HG02763 (cell line): ENCODE measurements around the gene KRTAP12-4.
"Not testable (repeated sequence)": the region's sequence is repeated elsewhere in the genome, so short reads cannot be mapped to it uniquely, and the experiment has no call there.

Experiments
- ATAC-seq: cut with Tn5 transposase; IDR thresholded peaks from one replicate; pipeline ENCODE4 v1.9.1; 2021; ENCODE audit warnings: mild to moderate bottlenecking, moderate library complexity; ENCODE audit not compliant: unreplicated experiment

The KRTAP12-4 gene

GRCh38 chr21:44657635-44658540 lies 3.4 kb upstream of the KRTAP12-4 start, which contains the start of gene KRTAP12-3:
Gene KRTAP12-3 (plus strand): TSS chr21:44657932. CDS start chr21:44657980, 48 bp downstream.
- no peak for ATAC-seq

DNA sequence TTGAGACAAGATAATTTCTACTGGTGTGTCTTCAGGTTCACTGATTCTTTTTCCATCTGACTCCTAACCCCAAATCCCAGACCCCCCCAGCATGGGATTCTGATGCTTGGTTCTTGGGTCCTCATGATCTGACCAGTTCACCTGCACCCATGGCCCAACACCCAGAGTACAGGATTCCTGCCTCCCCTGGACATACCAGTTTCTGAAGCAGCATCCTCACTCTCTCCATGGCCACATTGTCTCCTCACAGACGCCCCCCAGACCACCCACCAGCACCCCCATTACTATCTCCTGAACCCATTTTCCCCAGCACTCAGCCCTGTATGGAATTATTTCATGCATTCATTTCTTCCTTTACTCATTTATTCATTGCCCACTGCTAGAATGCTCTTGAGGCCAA lies 2.4 kb upstream of the KRTAP12-4 start:
- no peak for ATAC-seq

DNA sequence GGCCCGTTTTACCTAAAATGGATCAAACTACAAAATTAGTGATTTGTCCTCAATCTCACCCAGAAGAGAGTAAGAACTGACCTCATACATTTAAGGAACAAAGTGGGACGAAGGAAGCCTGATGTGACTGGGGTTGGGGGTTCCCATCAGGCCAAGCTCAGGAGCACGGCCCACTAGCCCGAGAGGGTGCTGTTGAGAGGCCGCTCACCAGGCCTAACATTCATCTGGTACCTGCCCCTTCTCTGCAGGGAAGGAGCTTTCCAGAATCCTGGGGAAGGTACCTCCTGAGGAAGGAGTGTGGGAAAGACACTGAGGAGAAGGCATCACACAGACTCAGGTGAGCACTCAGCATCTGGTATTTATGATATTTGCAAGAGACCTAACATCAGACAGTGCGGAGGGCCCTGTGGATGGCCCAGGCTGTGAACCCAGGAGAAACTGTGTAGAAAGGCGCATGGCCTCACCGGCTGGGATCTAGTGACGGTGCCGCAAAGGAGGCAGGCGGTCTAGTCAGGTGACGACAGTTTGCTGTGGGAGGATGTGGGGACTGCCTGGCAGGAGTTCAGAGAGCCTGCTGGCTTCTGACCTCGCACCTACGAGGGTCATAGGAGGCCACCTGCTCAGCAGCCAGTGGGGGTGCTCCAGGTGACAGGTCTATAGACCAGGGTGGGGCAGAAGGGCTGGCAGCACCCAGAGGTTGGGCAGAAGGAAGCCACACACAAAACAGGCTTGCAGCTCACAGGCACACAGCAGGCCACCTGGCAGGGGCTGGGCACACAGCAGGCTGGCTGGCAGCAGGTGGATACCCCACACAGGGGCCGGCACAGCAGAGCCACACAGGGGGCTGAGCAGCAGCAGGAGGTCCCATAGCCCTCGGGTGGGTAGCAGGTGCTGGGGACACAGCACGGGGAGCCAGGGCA lies 543 bp downstream of the KRTAP12-4 start:
- no peak for ATAC-seq

GRCh38 chr21:44653123-44653522 lies 1.3 kb downstream of the KRTAP12-4 start:
- ATAC-seq: no peak

DNA sequence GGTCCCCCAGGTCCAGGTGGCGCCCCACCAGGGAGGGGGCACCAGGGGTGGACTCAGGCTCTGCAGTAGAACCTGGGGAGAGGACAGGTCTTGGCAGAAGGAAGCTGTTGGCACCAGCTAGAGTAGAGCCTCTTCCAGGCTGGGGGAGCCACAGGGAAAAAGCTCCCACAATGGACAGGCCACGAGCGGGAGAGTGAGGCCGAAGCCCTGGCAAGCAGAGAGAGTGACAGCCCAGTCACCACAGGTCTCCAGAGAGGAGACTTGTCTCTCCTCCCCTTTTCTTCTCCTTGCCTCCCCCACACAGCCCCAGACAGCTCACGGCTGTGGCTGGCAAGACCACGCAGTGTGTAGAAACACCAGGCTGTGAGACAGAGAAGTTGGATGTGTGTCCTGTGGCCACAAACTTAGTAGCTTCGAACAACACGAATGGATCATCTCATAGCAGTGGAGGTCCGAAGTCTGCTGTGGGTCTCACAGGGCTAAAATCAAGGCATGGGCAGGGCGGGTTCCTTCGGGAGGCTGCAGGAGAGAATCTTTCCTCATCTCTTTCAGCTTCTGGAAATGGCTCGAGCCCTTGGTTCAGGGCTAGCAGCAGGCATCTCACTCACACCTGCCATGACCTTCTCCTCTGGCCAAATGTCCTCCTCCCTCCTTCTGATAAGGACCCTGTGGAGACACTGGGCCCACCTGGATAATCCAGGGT lies 3.3 kb downstream of the KRTAP12-4 start:
- ATAC-seq: no peak

DNA sequence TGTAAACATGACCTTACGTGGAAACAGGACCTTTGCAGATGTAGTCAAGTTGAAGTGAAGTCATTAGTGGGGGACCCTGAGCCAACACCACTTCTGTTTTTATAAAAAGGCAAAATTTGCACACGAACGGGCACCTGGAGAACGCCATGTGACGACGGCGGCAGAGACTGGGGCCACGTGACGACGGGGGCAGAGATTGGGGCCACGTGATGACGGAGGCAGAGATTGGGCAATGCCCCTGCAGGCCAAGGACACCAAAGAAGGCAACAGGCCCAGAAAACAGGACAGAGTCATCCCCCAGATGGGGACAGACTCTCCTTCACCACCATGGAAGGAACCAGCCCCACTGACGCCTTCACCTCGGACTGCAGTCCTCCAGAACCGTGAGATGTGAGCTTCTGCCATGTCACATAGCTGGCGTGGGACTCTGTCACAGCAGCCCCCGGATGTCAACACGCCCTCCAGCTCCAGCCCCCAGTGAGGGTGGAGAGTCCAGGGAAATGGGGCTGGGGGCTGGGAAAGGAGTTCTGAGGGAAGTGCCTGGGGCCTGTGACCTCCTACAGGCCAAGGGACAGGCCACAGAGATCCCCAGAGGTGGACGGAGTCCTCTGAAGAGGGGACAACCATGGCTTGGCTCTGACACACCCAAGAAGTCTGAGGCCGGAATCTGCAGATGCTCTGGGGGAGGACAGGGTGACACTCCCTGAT lies 4.0 kb downstream of the KRTAP12-4 start:
- ATAC-seq: no peak

DNA sequence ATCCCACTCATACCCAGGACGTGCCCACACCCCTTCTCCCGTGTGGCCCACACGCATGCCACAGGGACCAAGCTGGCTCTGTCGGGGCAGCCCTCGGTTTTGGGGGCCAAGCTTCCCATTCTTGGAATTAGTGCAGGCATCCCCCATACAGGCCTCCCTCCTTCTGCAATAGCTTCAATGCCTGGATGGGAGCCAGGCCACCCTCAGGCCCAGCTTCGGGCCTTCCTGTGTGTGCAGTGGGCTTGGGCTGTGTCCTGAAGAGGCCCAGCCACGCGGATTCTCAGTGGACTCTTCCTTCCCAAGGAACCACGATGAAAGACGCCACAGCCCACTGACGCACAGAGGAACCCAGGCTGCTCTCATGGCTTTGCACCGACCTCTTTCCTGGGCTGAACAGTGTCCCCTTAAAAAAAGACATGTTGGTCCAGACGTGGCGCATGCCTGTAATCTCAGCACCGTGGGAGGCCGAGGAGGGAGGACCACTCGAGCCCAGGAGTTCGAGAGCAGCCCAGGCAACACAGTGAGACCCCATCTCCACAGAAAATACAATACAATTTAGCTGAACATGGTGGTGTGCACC lies 4.8 kb downstream of the KRTAP12-4 start:
- no peak for ATAC-seq

DNA sequence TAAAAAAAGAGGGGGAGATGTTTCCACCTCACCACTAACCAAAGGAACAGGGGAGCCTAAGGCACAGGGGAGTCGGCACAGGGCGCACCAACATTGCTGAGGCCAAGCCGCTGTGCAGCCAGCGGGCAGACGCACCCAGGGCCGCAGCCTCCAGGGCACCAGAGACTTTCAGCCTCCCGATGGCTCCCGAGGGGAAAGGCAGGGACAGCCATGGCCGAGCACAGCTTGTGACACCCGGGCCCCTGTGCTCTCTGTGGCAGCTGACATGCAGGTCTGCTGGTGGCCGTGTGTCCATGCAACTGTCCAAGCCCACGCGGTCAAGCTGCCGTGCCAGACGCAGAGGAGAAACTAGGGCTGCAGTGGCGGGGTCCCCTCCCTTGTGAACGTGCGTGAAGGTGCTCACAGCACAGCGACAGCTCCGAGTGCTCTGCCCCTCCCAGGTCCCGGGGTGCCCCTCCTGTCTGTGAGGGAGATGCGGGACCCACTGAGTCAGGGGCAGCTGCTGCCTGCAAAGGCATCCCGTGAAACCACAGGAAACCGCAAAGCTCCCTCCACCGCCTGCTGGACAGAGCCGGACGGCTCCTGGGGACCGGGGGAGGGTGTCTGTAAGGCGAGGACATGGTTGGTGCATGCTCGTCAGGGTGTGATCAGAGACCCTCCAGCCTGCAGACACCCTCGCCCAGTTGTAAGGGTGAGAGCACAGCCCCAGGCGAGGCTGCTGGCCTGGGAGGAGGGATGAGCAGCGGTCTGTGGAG lies 5.7 kb downstream of the KRTAP12-4 start:
- no peak for ATAC-seq

DNA sequence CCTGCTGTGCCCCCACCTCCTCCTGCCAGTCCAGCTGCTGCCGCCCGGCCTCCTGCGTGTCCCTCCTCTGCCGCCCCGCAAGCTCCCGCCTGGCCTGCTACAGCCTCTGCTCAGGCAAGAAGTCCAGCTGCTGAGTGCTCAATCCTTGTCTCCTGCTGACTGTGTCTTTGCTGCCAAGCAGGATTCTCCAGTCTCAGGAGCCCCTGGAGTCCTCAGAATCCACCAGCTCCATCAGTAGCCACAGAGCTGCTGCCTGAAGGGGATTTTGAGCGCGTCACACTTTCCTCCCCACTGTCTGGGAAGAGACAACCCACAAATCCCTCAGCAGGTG lies 7.3 kb downstream of the KRTAP12-4 start:
- no peak for ATAC-seq

DNA sequence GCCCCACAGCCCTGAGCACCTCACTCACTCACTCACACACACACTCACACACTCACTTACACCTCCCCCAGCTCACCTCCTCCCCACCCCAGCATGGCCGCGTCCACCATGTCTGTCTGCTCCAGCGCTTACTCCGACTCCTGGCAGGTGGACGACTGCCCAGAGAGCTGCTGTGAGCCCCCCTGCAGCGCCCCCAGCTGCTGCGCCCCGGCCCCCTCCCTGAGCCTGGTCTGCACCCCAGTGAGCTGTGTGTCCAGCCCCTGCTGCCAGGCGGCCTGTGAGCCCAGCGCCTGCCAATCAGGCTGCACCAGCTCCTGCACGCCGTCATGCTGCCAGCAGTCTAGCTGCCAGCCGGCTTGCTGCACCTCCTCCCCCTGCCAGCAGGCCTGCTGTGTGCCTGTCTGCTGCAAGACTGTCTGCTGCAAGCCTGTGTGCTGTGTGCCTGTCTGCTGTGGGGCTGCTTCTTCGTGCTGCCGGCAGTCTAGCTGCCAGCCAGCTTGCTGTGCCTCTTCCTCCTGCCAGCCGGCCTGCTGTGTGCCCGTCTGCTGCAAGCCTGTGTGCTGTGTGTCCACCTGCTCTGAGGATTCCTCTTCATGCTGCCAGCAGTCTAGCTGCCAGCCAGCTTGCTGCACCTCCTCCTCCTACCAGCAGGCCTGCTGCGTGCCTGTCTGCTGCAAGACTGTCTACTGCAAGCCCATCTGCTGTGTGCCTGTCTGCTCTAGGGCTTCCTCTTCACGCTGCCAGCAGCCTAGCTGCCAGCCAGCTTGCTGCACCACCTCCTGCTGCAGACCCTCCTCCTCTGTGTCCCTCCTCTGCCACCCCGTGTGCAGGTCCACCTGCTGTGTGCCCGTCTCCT lies 7.9 kb downstream of the KRTAP12-4 start, which contains the start of gene KRTAP10-11:
Gene KRTAP10-11, plus strand, starts transcription at position 49 of the 856 bp plus-strand sequence. Its CDS starts 45 bp downstream, at position 94.
- not testable (repeated sequence) for ATAC-seq

DNA sequence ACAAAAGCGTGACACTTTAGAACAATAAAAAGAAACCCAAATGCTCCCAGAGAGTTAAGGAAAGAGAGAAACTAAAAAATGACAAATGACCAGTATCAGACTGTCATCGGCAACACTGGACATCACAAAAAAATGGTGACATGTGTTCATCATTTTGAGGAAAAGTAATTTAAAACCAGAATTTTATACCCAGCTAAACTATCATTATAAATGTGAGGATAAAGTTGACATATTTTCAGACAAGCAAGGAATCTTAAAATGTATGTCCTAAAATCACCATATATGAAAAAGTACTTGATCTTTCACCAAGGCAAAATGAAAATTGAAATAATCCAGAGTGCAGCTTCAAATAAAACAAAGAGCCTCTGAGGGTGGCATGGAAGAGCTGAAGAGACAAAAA lies 9.6 kb downstream of the KRTAP12-4 start:
- no peak for ATAC-seq

- ATAC-seq: no peak
Measured at GRCh38 chr21:44643741-44644310, 10.6 kb downstream of the KRTAP12-4 start.

- no peak for ATAC-seq
Measured at GRCh38 chr21:44640761-44641160, 13.7 kb downstream of the KRTAP12-4 start.

DNA sequence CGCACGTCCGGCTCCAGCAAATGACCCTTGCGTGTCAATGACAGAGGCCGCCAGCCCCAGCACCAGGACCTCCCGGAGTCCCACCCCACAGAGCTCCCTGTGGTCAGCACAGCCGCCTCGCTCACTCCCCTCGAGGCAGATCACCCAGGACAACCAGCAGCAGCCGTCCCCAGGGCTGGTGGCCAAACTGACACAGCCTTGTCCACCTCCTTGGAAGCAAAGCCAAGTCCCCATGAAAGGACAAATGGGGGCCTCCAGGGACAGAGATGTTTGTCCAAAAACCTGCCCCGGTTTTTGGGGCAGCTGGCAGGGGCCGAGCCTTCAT lies 15.2 kb downstream of the KRTAP12-4 start:
- no peak for ATAC-seq

DNA sequence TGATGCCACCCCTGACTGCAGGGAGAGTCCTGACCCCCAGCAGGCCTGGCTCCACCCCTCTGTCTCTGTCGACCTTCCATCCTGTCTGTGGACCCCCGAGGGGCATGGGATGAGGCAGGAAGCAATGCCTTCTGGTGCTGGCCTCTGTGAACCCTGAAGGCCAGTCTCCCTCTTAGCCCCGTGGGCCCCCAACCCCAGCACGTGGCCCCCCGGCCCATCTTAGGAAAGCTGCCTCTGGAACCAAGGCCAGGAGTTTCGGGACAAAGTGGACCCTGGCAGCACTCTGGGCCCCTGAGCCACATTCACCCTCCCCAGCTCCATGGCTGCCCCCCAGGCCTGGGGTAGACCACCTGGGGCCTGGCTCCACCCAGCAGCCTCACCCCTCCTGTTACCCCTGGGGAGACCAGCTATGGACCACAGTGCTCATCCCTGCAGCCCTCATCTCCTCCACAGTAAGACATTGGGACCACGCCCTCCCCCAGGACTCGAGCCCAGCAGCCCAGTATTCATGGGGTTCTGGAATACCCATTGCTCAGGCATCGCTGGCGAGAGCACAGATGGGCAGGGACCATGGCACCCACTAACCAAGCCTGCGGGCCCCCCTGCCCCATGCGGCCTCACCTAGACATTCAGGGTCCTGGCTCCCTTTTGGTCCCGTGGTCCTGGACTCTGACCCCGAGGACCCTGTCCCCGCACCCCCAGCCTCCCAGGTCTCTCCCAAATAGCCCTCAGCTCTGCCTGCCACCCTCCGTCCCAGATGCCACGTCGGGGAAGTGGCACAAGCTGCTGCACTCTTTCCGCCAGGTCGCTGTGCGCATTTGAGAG lies 15.7 kb downstream of the KRTAP12-4 start:
- not testable (repeated sequence) for ATAC-seq

DNA sequence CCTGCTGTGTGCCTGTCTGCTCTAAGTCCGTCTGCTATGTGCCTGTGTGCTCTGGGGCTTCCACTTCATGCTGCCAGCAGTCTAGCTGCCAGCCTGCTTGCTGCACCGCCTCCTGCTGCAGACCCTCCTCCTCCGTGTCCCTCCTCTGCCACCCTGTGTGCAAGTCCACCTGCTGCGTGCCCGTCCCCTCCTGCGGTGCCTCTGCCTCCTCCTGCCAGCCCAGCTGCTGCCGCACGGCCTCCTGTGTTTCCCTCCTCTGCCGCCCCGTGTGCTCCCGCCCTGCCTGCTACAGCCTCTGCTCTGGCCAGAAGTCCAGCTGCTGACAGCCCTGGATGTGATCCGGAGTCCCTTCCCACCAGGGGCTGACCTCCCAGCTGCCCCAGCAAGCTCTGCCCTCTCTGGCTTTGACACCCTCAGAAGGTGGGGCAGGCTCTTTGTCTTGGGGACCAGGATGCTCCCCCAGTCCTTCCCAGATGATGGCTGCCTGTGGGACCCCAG lies 16.6 kb downstream of the KRTAP12-4 start:
- not testable (repeated sequence) for ATAC-seq
